Esophagus squamous epithelium (tissue), 4 donors: Measurements from ENCODE around the gene ZBTB48.

Experiments used
- CTCF ChIP-seq, 6 experiments: fragments of 450-650 bp in 4 of 6; fragments of 200-600 bp in 2 of 6; sonication (generic) in 2 of 6; IDR thresholded peaks; one replicate each; pipeline ENCODE4 v1.5.1; 2016 to 2019; ENCODE audit warnings: antibody characterized with exemption in 6 of 6, mild to moderate bottlenecking in 4 of 6, moderate library complexity in 4 of 6
- POLR2A ChIP-seq, 4 donors: fragments of 450-650 bp; IDR thresholded peaks; one replicate each; pipeline ENCODE4 v1.6.1; 2017; ENCODE audit warnings: antibody characterized with exemption in 4 of 4, mild to moderate bottlenecking in 4 of 4, moderate library complexity in 3 of 4

- no peak for TF ChIP-seq CTCF (IDR thresholded peaks at IDR 0.05)
- TF ChIP-seq POLR2A (IDR thresholded peaks at IDR 0.05) = no peak
Measured at GRCh38 chr1:6574025-6574620, 5.7 kb upstream of the ZBTB48 start.
